ENCODE data around the gene GLT1D1.

The GLT1D1 gene

GRCh38 chr12:128969480-128970055 is 116.3 kb downstream of the GLT1D1 start:
- no peak for DNase-seq

- no peak for DNase-seq
Observed at GRCh38 chr12:128970110-128970509, 116.8 kb downstream of the GLT1D1 start.

- no peak for DNase-seq
Observed at GRCh38 chr12:128970941-128971340, 117.7 kb downstream of the GLT1D1 start.

- no peak for DNase-seq
Observed at GRCh38 chr12:128971802-128972201, 118.5 kb downstream of the GLT1D1 start.

GRCh38 chr12:128973883-128974681 is 120.8 kb downstream of the GLT1D1 start:
- DNase-seq = no peak

- DNase-seq = no peak
Observed at GRCh38 chr12:128974881-128975280, 121.6 kb downstream of the GLT1D1 start.

- no peak for DNase-seq
Observed at GRCh38 chr12:128976120-128976738, 123.0 kb downstream of the GLT1D1 start.

GRCh38 chr12:128977441-128977840 is 124.2 kb downstream of the GLT1D1 start:
- no peak for DNase-seq

GRCh38 chr12:128978067-128978466 is 124.8 kb downstream of the GLT1D1 start:
- DNase-seq = no peak

- no peak for DNase-seq
Observed at GRCh38 chr12:128980623-128981022, 127.3 kb downstream of the GLT1D1 start.

GRCh38 chr12:128981971-128982533 is 128.8 kb downstream of the GLT1D1 start:
- DNase-seq = no peak

GRCh38 chr12:128982933-128983332 is 129.7 kb downstream of the GLT1D1 start:
- DNase-seq = no peak

GRCh38 chr12:128983371-128983770 is 130.1 kb downstream of the GLT1D1 start:
- no peak for DNase-seq

- no peak for DNase-seq
Observed at GRCh38 chr12:128986957-128987356, 133.7 kb downstream of the GLT1D1 start.

GRCh38 chr12:128989287-128989686 is 136.0 kb downstream of the GLT1D1 start:
- no peak for DNase-seq

GRCh38 chr12:128991716-128992115 is 138.4 kb downstream of the GLT1D1 start:
- no peak for DNase-seq

- DNase-seq = no peak
Observed at GRCh38 chr12:128992116-128992515, 138.8 kb downstream of the GLT1D1 start.

- DNase-seq = no peak
Observed at GRCh38 chr12:128992550-128992949, 139.3 kb downstream of the GLT1D1 start.

- no peak for DNase-seq
Observed at GRCh38 chr12:128994856-128995255, 141.6 kb downstream of the GLT1D1 start.

- no peak for DNase-seq
Observed at GRCh38 chr12:128995619-128996018, 142.3 kb downstream of the GLT1D1 start.

GRCh38 chr12:129001826-129002225 is 148.5 kb downstream of the GLT1D1 start:
- no peak for DNase-seq

- no peak for DNase-seq
Observed at GRCh38 chr12:129002427-129002826, 149.1 kb downstream of the GLT1D1 start.

GRCh38 chr12:129005416-129005815 is 152.1 kb downstream of the GLT1D1 start:
- no peak for DNase-seq

- no peak for DNase-seq
Observed at GRCh38 chr12:129005829-129006228, 152.6 kb downstream of the GLT1D1 start.

All from HCEC 1CT (cell line).